ENCODE results near the gene SLC13A2. TPM values are rescaled to one million over a fixed set of nuclear protein-coding genes. Genes with fewer than 3 reads are reported as not detected.

SLC13A2 gene
- polyA plus RNA-seq, 12 donors = 0.12 to 18.2 TPM; not detected in 10

DNA sequence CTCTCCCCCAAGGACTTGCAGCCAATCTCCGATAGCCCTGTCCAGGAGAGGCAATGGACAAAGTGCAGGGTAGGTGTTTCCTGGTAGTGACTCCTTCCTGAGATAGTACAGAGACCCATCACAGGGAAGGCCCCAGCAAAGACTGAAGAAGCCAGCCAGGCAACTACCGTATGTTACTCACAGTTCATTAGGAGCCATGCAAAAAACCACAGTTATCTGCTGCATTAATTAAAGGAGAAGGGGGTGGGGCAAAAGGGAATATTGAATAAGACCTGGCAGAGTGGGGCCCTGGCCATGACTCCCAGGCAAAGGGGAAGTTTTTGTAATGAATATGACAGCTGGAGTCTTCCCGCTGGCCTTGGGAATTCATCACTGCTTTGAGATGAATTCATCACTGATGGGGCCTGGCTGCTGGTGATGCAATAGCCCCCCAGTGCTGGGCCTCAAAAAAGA lies 2.5 kb upstream of the SLC13A2 start:
- DNase-seq = no peak

DNA sequence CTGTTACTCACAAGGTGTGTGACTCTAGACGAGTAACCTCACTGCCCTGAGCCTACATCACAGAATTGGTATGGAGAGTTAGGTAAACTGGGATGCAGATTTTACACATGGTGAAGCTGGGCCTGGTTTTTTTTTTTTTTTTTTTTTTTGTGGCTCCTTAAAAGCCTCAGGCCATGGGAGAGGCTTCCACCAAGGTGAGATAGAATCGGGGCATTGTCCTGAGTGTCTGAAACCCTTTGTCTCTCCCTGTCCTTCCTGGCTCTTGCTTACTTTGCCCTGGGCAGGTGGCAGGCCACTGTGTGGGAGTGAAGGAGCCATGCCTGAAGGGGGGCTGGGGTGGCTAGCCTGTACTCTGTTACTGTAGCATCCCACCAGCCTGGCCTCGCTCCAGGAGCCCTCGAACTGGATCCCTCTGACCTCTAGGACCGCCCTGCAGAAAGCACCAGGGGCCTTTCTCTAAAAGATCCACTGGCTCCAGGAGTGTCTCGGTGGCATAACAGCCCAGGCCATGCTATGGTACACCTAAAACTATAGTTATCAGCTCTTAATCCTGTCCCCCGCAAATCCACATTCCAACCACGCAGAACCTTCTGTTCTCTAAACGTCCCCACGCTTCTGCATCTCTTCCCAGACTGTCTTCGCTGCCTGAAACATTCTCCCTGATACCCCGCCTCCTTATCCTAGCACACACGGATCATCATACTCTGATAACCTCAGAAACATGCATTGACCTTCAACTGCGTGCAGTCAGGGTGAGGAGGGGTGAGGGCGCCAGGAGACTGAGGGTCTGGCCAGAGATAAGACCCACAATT lies 1.7 kb upstream of the SLC13A2 start:
- DNase-seq = no peak

DNA sequence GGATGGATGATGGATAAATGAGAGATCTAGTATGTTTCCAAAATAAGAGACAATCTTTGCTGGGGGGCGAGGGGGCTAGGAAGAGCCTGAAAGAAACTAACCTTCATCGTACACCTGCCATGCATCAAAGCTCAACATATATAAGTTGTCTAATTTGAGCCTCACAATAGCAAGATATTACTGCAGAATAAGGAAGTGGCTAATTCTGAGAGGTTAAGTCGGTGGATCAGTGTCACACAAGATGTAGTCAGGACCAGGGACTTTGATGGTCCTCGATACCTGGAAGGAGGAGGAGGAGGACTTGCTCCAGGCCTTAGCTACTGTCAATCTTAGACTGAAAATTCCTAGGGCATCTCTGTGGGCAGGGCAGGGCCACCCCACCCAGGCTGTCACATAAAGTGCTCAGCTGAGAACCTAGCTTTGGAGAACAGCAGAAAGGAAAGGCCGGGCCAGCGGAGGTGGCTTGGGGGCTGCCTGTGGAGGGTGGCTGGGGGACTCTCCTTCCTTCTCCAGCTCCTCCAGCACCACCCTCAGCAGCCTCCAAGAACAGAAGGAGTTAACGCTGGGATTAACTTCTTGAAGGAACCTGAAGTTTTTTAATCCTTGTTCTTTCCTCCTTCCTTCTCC lies 460 bp upstream of the SLC13A2 start:
- no peak for DNase-seq

DNA sequence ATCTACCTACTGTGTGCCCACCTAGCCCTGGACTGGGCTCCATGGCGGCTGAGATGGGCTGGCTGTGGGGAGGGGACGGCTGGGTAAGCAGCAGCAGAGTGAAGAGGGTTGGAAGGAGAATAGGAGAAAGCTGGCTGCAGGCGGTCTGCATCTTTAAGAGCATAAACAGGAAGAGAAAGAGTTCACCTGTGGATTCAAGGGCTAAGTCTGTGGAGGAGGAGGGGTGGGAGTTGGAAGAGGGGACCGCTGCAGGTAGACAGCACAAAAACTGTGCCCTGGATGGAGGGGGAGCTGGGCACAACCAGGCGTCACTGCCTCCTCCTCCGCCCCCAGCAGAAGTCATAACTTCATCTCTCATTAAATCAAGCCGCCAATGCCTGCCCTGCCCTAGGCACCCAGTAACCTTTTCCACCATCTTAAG lies 677 bp downstream of the SLC13A2 start:
- no peak for DNase-seq

DNA sequence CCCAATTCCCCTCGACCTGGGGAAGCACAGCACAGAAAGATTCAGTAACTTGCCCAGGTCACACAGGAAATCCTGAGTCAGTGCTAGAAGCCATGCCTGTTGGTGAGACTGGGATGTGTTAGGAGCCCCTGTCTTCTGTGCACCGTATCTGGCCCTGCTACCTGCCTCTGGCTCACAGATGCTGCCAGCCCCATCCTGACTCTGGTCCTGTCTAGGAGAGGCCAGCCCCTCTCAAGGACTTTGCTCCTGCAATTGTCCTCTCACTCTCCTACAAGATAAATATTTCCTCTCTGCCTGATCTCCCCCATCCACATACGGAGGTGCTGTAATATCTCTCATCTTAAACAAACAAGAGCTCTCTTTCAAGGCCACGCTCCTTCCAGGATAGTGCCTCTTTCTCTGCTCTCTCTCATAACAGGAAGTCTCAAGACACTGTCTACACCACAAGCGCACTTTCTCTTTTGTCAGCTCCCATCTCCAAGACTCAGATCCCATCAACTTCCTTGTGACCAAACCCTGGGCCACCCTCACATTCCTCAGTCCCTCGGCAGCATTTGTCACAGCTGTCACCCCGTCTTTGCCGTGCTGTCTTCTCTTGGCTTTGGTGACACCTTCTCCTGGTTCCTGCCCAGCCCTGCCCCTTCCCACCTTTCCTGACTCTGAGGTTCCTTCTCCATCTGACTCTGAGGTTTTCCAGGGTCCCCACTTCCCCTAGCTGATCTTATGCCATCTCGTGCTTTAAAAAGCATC lies 1.9 kb downstream of the SLC13A2 start:
- DNase-seq = no peak

DNA sequence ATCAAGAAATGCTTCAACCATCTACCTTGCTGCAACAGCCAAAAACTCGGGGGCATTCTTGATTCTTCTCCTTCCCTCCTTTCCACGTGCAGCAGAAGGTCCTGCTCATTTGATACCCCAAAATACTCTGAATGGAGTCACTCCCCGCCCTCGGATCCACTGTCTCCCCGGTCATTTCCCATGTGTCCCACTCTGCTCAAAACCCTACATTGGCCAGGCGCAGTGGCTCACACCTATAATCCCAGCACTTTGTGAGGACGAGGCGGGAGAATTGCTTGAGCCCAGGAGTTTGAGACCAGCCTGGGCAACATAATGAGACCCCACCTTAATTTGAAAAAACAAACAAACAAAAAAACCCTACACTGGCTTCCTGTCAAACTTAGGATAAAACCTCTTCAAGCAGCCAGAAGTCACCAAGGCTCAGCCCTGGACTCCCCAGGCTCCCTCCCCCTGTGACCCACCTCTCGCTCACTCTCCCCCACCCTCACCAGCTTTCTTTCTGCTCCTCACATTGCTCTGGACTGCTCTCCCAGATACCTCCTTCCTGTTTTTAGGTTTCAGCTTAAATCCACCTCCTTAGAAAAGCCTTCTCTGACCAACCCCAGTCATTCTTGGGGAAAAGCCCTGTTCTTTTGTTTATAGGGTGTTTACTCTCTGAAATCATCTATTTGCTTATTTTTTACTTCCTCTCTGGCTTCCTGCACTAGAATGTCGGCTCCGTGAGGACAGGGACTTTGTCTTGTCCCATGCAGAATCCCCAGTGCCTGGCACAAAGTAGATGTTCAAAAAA lies 2.8 kb downstream of the SLC13A2 start:
- no peak for DNase-seq

DNA sequence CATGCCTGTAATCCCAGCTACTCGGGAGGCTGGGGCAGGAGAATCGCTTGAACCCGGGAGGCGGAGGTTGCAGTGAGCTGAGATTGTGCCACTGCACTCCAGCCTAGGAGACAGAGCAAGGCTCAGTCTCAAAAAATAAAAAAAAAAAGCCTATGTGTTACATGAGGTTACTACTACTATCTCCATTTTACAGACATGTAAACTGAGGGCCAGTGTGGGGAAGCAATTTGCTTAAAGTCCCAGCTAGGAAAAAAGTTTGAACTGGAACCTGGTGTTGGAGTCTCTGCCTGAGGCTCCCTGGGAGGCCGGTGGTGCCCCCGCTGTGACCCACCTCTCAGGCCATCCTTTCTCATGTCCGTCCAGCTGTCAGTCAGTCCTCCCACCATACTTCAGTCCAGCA lies 4.5 kb downstream of the SLC13A2 start:
- no peak for DNase-seq

DNA sequence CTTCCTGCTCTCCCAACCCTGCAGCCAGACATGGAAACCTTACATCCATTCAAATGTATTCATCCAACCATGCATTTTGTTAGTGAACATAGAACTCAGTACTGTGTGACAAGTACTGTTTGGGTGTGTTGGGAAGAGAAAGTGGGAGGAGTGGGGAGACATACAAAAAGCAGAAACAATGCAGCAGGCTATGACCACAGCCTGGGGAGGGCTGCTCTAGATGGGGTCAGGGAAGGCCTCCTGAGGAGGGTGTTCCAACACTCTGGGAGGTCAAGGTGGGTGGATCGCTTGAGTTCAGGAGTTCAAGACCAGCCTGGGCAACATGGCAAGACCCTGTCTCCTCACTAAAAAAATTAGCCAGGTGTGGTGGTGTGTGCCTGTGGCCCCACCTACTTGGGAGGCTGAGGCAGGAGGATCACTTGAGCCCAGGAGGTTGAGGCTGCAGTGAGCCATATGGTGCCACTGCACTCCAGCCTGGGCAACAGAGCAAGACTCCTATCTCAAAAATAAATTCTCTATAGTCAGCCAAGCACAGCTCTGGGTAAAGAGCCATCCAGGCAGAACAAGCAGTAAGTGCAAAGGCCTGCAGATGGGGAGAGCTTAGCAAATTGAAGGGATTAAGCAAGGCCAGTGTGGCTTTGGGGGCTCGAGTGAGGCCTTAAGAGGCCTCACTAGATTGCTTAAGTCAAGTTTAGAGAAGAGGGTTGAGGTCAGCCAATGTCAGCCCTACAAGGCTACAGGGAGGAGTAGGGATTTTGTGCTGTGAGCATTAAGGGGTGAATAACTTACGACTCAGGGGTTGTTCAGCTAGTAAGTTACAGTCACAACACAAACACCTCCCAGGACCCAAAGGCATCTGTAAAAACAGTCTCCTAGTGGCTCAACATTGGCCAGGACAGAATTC lies 5.5 kb downstream of the SLC13A2 start:
- DNase-seq = no peak

DNA sequence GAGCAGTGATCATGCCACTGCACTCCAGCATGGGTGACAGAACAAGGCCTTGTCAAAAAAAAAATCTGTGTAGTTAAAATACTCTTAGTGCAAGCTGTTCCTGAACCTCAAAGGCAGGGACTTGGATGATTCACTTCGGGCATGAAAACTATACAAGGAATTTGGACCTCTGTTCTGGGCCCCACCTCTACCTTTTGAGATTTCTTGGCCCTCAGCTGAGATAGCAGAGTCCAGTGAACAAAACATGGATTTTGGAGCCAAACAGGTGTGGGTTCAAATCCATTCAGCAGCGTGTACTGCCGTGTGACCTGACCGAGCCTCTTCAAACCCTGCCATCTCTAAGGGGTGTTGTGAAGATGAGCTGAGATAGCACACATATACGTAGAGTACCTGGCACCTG lies 6.8 kb downstream of the SLC13A2 start:
- DNase-seq = no peak

DNA sequence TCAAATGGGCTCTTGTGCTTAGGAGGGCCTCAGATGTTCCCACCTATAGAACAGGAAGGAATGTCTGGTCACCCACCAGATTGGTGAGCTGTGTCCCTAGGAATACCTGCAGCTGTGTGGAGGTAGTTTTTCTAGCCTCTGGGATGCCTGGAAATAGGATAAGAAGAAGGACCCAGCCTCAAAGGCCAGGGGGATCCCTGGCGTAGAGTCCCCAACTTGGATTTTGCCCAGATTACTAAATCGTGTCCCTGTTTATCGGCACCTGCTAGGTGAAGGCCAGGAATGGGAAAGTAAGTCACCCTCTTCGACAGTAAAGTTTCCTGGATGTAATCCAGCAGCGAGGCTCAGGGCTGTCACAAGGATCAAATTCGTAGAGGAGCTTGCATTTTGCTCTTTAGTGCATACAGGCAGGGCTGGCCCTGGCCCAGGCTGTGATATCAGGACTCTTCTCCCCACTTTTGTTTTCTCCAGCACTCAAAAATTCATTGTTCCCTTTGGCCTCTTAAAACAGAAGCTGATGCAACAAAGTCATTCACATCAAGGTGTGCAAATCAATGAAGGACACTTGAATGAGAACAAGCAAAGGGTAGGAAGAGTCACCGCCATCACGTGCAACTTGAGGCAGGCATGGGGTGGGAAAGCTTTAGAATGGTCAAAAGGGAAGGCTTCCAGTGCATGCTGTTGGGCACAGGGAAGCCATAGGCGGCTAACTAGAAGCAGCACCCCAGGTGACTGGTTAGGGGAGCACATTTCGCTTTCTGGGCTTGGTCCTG lies 7.5 kb downstream of the SLC13A2 start:
- no peak for DNase-seq

DNA sequence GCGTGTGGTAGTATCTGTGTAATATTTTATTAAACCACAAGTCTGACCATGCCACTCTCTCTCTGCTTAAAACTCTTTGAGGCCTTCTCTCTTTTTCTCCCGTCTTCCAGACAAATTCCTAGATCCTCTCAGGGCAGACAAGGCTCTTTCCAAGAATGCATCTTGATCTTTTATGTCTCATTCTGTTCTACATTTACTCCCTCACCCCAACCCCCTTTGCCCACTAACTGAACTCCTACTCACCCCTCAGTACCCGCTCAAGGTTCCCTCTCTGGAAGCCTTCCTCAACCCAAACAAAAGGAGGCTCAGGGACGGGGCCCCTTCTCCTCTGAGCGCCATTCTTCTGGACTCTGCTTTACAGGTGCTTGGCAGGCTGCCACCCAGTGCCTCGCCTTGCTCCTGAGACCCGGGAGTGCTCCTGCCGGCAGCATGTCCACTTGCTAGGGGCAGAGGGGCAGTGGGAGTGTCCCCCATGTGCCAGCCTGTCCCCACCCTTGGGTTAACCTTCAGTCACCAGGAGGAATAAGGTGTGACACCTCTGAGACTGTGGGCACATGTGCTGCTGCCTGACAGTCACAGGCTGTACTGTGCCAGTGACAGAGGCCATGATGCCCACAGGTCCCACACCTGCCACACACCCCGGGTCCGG lies 9.2 kb downstream of the SLC13A2 start:
- no peak for DNase-seq

DNA sequence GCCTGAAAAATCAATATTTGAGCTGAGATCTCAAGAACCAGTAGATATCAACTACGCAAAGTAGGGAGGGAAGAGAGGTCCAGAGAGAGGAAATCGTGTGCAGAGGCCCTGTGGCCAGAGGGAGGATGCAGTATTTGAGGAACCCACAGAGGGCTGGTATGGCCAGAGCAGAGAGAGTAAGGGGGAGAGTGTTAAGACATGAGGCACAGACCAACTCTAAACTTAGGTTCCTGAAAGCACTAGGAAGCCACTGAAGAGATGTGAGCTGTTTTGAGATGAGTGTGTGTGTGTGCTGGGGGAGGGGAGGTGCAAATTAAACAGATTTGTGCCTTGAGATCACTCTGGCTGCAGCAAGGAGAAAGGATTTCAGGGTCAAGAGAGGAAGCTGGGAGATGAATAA lies 10.9 kb downstream of the SLC13A2 start:
- no peak for DNase-seq

DNA sequence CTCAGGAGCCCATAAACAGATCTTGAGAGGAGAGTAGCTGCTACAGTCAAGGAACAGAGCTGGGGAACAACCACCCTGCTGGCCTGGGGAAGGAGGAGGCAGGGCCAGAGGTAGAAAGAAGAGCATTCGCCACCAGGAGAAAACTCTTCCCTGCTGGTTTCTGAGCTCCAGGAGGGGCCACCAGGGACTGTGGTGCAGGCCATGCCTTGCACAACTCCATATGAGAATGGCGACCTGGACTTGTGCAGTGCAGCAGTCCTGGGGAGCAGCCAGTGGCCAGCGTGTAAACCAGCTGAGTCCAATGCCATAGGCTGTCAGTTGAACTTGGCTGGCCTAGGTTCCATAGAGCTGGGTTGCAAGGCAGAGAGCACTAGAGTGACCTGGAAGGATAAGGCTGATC lies 11.6 kb downstream of the SLC13A2 start:
- DNase-seq = no peak

DNA sequence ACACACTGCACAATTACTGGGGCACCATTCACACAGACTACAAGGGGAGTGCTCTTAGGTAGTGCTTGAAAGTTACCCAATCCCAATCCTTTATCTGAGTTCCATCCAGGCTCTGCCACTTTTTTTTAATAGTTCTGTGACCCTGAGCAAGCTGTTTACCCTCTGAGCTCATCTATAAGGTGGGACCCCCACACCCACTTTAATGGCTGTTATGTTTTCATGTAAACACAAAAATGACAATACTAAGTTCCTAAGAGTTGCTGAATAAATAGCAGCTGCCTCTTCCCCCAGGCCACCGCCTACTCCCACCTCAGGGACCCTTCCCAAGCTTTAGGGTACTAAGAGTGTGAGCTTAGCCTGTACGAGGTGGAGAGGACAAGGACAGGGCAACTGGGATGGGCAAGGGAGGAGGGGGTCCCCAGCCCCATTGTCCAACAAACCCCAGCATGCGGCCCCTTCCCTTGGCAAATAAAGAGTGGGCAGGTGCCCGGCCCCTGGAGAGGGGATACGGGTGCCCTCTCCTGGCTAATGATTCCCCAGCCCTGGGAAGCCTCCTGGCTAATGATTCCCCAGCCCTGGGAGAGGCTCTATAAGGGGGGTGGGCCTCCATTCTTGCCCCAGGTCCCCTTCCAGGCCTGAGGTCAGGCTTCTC lies 14.6 kb downstream of the SLC13A2 start:
- DNase-seq = no peak

DNA sequence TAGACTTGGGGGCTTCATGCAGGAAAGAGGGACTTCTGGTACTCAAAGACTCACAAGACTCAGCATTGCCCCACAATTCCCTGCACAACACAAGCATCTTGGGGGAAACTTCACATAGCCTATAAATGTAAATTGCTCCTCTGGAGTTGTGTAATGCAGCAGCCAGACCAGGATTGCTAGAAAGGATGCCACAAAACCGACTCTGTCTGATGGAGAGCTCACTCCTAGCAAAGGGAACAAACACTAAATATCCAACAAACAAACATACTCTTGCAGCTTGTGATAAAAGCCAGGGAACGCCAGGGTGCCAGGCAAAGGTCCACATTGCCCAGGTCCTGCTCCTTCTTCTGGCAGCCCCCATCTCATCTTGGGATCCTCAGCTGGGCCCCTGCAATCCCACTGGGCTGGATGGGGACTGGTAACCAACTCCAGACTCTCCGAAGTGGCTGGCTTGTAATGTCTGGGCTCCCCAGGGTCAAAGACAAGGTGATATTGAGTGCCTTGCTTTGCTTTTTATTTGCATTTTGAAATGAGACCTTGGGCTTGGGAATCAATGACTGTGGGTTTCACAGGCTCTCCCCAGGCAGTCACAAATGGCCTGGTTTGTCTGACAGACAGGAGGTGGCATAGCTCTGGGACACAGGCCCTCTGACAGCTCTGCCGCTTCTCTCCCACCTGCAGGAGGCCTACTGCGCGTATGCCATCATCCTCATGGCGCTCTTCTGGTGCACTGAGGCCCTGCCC lies 15.3 kb downstream of the SLC13A2 start:
- DNase-seq = no peak

DNA sequence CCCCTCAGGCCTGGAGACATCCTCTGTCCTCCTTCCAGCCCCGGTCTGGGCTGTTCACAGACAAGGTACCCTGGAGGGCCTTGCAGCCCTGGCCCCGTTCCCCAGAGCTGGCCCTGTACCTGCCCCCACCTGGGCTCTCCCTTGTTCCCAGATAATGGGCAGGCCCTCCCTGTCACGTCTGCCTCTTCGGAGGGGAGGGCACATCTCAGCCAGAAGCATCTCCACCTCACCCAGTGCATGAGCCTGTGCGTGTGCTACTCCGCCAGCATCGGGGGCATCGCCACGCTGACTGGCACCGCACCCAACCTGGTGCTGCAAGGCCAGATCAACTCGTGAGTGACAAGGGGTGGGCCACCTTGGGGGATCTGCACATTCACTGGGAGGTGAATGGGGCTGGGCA lies 17.8 kb downstream of the SLC13A2 start:
- DNase-seq = no peak

DNA sequence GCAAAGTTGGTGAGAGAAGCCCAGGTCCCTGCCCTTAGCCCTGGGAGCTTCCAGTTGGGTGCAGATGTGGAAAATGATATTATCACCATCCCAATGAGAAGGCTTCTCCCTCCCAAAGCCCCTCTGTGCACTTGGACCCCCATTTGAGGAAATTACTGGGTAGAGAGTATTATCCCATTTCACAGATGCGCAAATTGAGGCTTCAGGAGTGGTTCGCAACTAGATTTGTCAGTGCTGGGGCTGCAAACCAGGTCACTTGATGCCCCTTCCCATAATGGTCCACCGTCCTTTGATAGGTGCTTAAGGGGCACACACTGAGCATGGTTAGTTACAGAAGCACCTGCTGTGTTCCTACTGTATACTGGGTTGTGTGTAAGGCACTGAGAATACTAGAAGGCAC lies 18.4 kb downstream of the SLC13A2 start:
- no peak for DNase-seq
